Neural cell (in vitro differentiated cells): Measurements from ENCODE around the gene KLHL2.
"Not testable (repeated sequence)": the region's sequence is repeated elsewhere in the genome, so short reads cannot be mapped to it uniquely, and the experiment has no call there.

Experiments
- CTCF ChIP-seq: fragments of 450-650 bp; IDR thresholded peaks from 2 replicates; pipeline ENCODE4 v1.5.1; 2014; ENCODE audit warnings: antibody characterized with exemption, mild to moderate bottlenecking, moderate library complexity; ENCODE audit not compliant: poor library complexity, severe bottlenecking
- EP300 ChIP-seq: fragments of 450-650 bp; conservative IDR thresholded peaks from 2 replicates; pipeline ENCODE4 v1.6.1; 2014; ENCODE audit warnings: antibody characterized with exemption, mild to moderate bottlenecking, moderate library complexity; ENCODE audit not compliant: poor library complexity, severe bottlenecking
- EZH2 ChIP-seq: fragments of 200-600, 300-800 bp; shearing (Covaris generic), sonication (generic); IDR thresholded peaks from 2 replicates; pipeline ENCODE4 v1.6.1; 2014; ENCODE audit warnings: antibody characterized with exemption, low read length, borderline replicate concordance, mild to moderate bottlenecking; ENCODE audit not compliant: insufficient read depth, poor library complexity, severe bottlenecking
- MXI1 ChIP-seq: fragments of 450-650 bp; conservative IDR thresholded peaks from 2 replicates; pipeline ENCODE4 v1.6.1; 2014; ENCODE audit warnings: antibody characterized with exemption, mild to moderate bottlenecking; ENCODE audit not compliant: poor library complexity, severe bottlenecking
- POLR2AphosphoS5 ChIP-seq: IDR thresholded peaks from 2 replicates; pipeline ENCODE4 v1.6.1; 2012
- RAD21 ChIP-seq: fragments of 450-650 bp; conservative IDR thresholded peaks from 2 replicates; pipeline ENCODE4 v1.6.1; 2014; ENCODE audit warnings: antibody characterized with exemption, mild to moderate bottlenecking, moderate library complexity
- SMC3 ChIP-seq: fragments of 450-650 bp; conservative IDR thresholded peaks from 2 replicates; pipeline ENCODE4 v1.6.1; 2014; ENCODE audit warnings: antibody characterized with exemption, mild to moderate bottlenecking, moderate library complexity; ENCODE audit not compliant: poor library complexity
- TAF1 ChIP-seq: IDR thresholded peaks from 2 replicates; pipeline ENCODE4 v1.6.1; 2012; ENCODE audit warnings: low read depth

- TF ChIP-seq POLR2AphosphoS5, CTCF, EZH2, TAF1, MXI1, RAD21, EP300, SMC3: not testable (repeated sequence)
Measured at GRCh38 chr4:165244587-165245186, 37.3 kb downstream of the KLHL2 start.
